NCI-H128 (cell line): ENCODE results near the gene PGM1.
"Not testable (repeated sequence)": the region's sequence is repeated elsewhere in the genome, so short reads cannot be mapped to it uniquely, and the experiment has no call there.

Experiments used
- DNase-seq: peaks from one replicate; lab custom pipeline; 2025; ENCODE audit not compliant: unreplicated experiment; lab: John Stamatoyannopoulos, UW

The PGM1 gene

DNA sequence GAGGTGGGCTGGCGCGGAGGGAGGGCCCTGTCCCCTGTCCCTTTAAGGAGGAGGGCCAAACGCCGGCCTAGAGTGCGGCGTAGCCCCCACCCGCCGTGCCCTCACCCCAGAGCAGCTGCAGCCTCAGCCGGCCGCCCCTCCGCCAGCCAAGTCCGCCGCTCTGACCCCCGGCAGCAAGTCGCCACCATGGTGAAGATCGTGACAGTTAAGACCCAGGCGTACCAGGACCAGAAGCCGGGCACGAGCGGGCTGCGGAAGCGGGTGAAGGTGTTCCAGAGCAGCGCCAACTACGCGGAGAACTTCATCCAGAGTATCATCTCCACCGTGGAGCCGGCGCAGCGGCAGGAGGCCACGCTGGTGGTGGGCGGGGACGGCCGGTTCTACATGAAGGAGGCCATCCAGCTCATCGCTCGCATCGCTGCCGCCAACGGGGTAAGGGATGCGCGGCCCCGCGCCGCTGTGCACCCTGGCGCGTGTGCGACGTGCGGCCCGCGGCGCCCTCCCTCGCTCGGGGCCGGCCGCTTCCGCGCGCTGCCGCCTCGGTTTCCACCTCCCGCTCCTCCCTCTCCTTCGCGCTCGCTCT lies at the start of gene PGM1:
PGM1 (plus strand) TSS at position 109 of the 583 bp plus-strand sequence; CDS start at position 187, 78 bp downstream.
- peak; percentile 68 for DNase-seq

DNA sequence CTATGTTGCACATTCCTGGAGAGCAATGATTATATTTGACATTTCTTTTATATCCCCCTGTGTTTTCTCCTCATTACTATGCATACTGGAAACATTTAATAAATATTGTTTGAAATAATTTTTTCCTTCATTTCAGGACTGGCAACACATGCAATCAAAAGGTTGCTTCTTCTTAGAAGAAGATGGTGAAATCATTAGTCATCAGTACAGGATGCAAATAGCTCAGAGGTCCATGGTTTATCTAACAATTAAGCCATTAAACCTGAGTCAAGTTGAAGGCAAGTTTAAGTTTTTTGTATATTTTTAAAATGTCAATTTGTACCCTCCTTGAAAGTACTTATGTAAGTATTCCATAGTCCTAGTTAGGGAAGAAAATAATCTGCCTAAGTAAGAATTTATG lies 47.4 kb upstream of the PGM1 start:
- no peak for DNase-seq

DNA sequence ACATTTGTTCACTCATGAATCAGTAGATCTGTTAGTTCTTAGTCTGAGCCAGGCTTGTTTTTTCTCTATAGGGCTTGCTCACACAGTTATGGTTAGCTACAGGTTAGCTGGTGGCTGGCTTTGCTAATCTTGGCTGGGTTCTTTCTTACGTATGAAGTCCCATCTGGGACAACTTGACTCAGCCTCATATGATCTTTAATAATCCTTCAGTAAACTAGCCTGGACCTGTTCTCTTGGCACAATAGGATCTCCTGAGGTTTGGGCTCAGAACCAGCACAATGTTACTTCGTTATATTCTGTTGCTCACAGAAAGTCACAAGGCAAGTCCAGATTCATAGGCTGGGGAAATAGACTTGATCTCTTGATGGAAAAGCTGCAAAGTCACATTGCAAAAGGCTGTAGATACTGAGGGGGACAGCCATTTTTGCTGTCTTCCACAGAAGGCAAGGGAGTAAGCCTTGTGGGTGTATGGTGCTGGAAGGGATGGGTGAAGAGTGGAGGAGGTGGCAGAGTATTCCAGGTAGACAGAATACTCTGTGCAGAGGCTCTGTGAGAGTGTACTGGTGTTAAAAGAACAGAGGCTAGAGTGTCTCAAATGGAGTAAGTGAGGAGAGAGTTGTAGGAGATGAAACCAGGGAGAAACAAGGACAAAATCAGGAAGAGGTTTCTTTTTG lies 45.5 kb upstream of the PGM1 start:
- no peak for DNase-seq

DNA sequence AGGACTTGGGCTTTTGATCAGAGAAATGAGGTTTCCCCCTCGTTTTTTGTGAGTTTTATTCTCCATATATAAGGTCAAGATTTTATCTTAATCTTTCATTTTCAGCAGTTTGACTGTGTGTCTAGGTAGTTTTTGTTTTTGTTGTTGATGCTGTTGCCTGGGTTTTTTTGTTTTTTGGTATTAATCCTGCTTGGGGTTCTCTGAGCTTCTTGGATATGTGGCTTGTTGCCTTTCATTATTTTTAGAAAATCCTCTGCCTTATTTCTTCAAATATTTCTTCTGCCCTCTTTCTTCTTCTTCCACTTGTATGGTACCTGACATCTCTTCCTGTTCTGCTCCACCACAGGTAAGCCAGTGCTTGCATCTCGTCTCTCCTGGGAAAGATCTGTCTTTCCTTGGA lies 44.9 kb upstream of the PGM1 start:
- DNase-seq: no peak

DNA sequence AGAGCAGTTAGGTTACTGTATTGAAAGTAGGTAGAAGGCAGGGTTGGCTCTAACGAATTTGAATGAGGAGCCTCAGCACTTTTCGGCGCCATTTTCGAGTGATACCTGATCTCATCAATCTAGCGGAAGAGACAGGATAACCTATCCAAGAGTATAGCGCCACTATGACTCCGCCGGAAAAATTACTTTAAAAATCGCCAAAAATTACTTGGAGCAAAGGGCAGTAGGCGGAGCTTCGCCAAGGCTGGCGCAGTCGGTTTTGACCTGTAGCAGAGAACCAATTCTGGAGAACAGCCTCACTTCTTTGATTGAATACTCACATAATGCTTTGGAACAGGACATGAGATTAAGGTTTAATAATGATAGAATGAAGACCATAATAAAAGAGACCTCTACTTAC lies 44.3 kb upstream of the PGM1 start:
- no peak for DNase-seq

DNA sequence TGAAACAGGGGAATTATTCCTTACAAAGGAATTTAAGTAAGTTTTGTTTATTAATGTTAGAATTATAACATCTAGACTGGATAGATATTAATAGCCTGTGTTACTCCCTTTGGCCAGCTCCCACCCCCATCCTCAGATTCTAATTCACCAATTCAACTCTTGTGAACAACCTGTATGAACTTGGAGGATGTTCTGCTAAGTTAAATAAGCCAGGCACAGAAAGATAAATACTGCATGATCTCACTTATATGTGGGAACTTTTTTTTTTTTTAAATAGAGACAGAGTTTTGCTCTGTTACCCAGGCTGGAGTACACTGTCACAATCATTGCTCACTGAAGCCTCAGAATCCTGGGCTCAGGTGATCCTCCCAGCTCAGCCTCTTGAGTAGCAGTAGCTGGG lies 37.7 kb upstream of the PGM1 start:
- no peak for DNase-seq

DNA sequence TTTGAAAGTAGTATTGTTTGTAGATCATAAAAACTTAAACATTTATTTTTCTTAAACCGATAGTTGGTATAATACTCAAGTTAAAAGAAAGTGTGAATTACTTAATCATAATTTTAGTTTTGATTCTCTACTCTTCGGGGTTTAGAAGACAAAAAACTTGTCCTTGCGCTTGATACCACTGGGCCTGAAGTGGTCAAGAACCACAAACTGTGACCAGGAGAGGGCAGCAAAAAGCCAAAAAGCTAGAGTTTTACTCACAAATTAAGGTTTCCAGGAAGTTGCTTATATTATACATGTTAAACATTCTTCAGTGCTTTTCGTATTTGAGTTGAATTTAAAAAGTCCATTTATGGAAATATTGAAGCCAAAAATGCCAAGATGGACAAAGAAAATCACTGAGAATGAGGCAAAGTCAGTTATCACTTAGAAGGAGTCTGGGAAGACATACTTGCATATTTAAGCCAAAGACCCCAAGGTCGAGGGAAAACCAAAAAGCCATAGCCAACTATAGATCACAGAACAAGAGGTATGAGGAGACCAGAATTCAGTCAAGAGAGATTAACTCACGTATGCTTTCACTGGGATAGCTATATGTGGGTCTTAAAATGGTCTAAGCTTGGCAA lies 35.7 kb upstream of the PGM1 start:
- DNase-seq: no peak

DNA sequence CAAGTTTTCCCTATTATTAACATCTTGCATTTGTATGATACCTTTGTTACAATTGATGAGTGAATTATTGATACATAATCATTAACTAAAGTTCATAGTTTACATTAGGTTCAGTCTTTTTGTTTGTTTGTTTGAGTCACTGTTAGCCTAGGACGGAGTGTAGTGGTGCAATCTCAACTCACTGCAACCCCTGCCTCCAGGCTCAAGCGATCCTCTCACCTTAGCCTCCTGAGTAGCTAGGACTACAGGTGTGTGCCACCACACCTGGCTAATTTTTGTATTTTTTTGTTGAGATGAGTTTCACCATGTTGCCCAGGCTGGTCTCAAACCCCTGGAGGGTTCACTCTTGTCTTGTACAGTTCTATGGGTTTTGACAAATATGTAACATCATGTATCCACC lies 33.9 kb upstream of the PGM1 start:
- DNase-seq: no peak

DNA sequence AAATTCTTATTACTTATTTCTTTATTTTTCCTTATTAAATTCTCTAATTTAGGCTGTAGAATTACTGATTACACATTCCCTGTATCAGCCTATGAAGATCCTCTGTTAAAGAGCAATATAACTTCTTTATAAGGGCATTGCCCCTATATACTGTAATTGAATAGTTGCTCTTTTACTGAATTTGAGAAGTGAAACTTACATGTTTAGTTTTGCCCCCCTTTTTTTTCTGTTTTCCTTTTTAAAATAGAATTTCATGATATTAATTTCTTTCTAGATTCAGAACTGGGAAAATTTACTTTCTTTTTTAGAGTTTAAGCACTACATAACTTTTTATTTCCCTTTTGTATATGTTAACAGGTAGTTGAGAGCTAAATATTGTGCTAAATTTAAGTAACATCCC lies 29.5 kb upstream of the PGM1 start:
- no peak for DNase-seq

DNA sequence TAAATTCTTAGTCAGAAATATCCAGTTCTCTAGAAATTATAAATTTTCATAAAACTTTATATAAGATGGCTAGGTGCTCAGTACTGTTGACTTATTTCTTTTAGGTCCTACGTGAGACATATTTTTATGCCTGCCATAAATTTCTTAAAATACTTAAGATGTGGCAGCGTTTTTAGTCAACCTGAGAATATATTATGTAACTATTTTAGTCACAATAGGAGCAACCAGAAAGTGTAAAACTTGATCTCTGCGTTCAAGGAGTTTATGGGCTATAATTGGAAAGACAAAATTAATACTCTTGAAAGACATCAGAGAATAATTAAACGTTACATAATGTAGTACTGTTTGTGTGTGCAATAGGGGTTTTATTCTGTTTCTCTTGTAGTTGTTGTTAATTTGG lies 24.1 kb upstream of the PGM1 start:
- DNase-seq: no peak

DNA sequence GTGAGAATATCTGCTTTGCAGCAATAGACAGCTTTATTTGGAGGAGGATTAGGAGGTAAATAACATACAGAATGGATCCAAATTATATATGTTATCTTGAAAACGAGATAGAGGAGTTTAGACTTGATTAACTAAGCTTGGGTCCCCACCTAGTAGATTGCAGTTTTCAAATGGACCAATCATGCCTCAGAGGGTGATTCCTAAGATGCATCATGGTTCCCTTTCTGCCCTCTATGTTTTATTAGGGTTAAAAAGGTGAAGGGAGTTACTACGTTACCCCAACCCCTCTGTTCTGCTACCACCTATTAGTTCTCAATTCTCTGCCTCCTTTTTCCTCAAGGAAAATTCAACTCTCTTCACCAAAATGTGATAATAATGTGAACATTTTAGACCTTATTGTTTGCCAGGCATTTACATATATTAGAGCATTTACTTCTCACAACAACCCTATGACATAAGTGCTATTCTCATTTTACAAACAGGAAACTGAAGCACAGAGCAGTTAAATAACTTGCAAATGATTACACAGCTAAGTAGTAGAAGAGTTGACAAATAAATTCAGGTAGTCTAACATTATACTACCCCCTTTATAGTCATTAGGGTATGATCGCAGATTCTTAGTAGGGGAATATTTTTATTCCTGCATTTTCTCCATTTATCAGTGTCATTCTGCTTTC lies 23.4 kb upstream of the PGM1 start:
- no peak for DNase-seq

DNA sequence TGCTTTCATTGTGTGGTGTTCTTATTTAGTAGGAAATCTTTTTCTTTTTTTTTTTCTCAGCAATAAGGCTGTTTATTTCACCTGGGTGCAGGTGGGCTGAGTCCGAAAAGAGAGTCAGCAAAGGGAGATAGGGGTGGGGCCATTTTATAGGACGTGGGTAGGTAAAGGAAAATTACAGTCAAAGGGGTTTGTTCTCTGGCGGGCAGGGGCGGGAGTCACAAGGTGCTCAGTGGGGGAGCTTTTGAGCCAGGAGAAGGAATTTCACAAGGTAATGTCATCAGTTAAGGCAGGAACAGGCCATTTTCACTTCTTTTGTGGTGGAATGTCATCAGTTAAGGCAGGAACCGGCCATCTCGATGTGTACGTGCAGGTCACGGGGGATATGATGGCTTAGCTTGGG lies 20.5 kb upstream of the PGM1 start:
- DNase-seq: not testable (repeated sequence)

DNA sequence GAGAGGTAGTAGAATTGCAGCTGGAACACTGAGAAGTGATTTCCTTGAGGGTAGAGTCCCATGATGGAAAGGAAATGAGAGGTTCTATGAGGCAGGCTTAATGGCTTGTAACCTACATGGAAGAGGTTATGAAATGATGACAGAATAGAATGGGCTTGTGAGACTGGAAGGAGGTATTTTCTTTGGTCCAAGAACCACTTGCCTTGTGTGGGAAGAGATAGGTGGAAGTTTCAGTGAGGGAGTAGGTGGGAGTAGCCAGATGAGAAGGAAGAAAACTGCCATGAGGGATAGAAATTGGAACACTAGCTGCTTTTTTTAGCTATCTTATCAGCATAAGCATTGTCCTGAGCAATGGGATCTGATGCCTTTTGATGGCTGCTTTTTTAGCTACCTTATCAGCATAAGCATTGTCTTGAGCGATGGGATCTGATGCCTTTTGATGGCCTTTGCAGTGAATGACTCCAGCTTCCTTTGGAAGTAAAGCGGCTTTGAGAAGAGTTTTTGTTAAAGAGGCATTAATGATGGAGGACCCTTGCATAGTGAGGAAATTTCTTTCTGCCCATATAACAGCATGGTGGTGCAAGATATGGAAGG lies 18.9 kb upstream of the PGM1 start:
- not testable (repeated sequence) for DNase-seq

DNA sequence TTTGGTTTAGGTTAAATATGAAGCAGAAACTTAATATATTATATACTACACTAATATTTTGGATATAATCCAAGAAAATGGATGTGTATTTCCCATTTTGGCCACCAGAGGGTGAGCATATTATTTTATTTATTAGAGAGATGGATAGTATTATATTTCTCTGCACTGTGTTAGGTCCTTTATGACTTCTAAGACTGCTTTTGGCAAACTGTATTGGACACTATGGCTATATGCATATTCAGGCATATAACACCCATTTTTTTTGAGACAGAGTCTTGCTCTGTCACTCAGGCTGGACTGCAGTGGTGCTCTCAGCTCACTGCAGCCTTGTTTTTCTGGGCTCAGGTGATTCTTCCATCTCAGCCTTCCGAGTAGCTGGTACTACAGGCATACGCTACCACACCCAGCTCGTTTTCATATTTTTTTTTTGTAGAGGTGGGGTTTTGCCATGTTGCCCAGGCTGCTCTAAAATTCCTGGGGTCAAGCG lies 17.8 kb upstream of the PGM1 start:
- no peak for DNase-seq

DNA sequence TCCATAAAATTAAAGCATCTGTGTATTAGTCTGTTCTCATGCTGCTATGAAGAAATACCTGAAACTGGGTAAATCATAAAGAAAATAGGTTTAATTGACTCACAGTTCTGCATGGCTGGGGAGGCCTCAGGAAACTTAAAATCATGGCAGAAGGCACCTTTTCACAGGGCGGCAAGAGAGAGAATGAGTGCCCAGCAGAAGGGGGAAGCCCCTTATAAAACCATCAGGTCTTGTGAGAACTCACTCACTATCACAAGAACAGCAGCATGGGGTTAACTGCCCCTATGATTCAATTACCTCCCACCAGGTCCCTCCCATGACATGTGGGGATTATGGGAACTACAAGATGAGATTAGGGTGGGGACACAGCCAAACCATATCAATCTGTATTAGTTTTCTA lies 6.9 kb upstream of the PGM1 start:
- not testable (repeated sequence) for DNase-seq

DNA sequence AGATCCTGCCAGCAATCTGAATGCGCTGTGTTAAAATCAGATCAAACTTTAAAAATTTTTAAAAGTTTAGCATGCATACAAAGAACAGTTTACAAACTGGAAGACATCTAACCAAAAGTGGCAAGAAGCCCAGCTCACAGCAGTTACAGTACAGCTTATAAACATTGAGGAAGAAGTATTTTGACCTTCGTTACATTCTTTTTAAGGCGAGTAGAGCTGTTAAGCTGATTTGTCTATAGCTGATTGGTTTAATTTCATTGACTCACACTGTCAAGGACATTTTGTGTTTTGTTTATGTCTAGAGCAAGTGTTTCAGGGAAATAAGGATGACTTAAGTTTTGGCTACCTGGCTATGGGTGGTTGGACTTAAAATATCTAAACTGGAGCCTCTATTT lies 3.0 kb upstream of the PGM1 start:
- no peak for DNase-seq

DNA sequence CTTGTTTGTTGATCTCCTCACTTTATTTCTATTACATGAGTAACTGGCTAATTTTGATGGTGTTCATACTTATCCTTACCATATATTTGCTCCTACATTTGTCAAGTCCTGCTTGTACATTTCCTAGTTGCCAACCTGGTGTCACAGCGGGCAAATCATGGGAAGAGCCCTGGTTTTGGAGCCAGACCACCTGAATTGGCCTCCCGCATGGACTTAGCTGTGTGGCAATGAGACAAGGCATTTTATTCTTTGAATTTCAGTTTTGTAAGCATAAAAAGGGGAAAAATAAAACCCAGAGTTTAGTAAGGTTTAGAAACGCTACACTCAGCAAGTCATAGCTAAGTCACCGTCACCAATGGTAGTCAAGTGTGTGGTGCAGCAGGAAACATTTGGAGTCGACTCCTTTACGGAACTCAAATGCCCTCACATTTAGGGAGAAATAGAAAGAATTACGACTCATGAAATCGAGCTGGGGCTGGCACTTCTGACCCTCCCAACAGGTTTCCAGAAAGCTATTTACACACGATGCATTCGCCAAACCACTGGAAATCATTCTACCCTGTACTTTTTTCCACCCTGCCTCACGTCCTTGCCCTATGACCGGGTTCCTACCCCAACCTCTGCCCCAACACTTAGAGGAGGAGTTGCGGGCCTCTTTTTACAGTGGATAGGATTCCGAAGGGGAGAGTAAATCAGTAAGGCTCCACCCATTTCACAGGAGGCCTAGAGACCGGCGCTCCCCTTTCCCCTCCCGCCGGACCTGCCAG lies 492 bp upstream of the PGM1 start:
- no peak for DNase-seq

DNA sequence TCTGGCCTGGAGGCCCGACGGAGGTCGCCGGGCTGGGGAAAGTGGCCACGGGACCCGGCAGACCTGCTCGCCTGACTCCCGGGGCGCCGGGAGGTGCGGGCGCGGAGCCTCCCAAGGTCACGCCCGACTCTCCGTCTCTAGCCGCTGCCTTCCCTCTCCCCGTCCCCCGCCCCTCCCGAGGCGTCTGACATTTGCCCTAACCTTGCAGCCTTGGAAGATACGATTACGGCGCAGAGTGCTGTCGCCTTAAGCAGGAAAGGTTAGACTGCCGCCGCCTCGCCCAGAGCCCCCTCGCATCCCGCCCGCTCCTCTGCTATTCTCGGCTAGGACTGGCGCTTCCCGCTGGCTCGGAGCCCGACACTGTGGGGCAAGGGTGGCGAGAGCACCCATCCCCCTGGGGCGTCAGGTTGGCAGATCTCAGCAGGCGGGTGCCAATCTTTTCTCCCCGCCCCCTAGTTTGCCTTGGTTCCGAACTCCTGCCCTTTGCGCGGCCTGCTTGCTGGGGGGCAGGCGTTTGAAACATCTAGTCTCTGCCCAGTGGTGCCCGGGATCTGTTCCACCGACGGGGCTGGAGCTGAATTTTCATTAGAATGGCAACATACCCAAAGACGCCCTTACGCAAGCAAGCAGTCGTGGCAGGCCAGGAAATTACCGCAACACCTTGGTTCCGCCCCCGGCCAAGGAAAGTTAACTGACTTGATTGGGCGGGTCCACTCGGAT lies 835 bp downstream of the PGM1 start:
- DNase-seq: no peak

DNA sequence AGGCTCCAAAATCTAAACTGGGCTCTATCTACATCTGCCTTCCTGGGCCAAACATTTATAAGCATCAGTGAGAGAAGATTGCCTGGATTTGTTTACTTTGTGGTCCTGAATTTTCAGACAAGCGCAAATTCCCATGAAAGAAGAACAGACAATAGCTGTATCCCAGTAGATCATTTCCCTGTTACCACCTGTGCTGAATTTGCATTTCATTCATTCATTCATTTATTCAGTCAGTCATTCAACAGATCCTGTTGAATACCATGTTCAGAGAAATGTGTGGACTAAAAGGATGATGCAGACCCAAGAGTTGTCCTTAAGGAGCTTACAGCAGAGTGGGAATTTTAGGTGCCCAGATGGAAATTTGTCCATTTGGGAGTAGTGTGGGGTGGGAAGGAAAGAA lies 2.2 kb downstream of the PGM1 start:
- DNase-seq: no peak

DNA sequence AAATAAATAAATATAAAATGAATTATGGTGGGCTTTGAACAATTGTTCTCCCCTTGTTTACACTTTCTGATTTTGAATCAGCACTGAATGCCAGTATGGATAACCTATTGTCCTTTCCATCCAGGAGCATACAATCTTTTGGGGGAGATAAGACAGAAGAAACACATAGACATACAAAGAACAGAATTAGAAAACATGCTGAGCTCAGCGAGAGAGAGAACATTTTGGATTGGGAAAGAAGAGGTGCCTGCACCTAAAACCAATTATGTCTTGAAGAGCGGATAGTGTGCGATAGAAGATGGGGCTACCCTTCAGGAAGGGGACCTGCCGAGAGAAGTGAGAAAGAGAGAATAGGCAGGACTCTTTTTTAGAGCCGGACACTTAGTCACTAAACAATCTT lies 6.6 kb downstream of the PGM1 start:
- DNase-seq: no peak
